NCI-H1694 treated with DMSO at 0.1 percent for 48 hours (cell line): Measurements from ENCODE around the gene PARP2.
"Not testable (repeated sequence)": the region's sequence is repeated elsewhere in the genome, so short reads cannot be mapped to it uniquely, and the experiment has no call there.

Experiments
- DNase-seq: peaks from one replicate; lab custom pipeline; 2025; lab: John Stamatoyannopoulos, UW

PARP2 gene

DNA sequence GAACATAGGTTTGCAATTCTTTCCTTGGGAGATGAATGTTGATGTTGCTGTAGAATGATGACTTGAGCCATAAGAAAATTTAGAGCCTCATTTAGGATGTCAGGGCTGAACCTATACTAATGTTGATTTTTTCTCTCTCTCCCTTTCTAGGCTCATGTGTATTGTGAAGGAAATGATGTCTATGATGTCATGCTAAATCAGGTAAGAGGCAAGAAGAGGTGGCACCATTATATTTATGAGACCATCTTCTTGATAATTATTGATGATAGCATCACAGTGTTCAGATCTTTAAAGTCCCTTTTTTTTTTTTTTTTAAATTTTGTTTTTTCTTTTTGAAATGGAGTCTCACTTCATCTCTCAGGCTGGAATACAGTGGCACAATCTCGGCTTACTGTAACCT, 3.3 kb downstream of the PARP2 start:
- no peak for DNase-seq

DNA sequence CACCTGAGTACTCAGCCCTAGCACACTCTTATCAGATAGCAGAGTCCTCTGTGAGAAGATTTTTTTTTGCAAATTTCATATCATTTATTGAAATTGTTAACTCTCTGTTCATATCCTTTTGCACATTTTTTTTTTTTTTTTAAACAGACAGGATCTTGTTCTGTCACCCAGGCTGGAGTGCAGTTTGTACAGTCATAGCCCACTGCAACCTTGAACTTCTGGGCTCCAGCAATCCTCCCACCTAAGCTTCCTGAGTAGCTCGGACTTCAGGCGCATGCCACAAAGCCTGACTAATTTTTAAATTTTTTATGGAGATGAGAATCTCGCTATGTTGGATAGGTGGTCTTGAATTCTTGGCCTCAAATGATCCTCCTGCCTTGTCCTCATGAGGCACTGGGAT, 4.3 kb downstream of the PARP2 start:
- no peak for DNase-seq

DNA sequence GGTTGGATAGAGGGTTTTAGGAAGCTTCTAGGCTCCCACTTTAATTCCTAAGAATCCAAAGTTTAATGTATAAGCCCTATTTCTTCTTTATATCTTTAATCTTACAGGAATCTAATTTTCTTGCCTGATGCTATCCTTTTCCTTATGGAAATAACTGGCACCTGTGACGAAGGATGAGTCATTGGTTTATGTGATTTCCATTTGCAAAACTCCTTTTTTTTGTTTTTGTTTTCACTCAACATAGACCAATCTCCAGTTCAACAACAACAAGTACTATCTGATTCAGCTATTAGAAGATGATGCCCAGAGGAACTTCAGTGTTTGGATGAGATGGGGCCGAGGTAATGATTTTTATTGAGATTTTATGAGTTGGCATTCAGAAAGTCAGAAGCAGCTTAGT, 6.8 kb downstream of the PARP2 start:
- DNase-seq: no peak

DNA sequence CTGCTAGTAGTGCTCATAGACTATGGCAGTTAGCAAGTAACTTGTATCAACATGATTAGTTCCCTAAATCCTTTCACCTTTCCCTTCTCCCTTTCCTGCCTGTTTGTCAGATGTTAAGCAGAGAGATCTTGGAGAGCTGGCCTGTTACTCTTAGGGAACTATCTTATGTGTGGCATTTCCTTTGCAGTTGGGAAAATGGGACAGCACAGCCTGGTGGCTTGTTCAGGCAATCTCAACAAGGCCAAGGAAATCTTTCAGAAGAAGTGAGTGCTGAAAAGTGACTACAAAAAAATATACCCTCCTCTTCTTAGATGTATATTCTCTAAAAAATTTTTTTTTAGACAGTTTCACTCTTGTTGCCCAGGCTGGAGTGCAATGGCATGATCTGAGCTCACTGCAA, 7.4 kb downstream of the PARP2 start:
- DNase-seq: no peak

DNA sequence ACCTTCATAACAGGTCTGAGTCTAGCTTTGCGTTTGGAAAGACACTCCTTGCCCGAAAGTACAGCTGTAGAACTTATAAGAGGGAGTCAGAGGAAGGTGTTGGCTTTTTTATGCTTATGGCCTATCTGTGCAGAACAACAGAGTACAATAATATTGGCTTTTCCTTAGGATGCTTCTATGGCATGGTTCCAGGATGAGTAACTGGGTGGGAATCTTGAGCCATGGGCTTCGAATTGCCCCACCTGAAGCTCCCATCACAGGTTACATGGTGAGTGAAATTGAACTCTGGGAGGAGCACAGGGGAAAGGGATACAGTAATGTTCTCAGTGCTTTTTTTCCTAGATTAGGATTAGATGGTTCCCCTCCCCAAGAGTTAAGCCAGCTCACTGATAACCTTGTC, 13.0 kb downstream of the PARP2 start:
- DNase-seq: no peak

DNA sequence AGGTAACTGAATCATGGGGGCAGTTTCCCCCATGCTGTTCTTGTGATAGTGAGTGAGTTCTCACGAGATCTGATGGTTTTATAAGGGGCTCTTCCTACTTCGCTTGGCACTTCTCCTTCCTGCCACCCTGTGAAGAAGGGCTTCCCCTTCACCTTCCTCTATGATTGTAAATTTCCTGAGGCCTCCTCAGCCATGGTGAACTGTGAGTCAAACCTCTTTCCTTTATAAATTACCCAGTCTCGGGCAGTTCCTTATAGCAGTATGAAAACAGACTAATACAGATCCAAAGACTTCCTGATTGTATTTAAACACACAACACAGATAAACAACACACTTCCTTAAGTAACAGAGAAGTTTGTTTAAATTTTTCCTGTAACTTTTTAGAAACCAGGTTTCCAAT, 15.0 kb downstream of the PARP2 start:
- not testable (repeated sequence) for DNase-seq

DNA sequence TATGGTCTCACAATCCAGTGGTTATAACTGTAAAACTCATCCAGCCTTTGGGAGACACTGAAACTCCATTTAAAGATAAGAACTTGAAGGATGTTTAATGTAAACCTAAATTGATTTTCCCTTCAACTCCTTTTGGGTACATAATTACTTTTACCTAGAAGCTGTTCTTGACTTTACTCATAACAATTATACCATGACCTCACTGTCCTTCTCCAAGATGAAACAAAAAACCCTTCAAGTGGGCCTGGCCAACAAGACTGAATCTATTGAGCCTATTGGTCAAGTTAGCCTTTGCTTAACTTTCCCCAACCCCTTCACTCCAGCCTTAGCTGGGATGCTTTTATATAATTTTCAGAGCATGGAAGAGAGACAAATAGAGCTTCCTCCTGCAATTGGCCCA, 22.5 kb downstream of the PARP2 start:
- DNase-seq: no peak

DNA sequence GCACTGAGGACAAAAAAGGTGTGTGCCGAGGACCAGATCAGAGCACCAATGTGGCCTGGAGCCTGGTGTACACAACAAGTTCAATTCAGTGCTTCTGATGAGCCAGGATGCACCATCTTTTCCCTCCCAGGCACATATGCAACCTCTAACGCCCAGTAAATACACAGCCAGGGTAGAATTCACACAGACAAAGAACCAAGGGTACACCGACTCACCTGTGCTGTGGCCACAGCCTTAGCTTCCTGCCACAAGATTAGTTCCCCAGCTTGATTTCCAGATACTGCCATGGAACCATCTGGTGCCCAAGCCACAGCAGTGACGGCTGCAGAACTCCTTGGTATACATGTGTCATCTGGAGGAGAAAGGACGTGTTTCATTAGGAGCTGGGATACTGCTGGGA, 29.4 kb downstream of the PARP2 start:
- no peak for DNase-seq

DNA sequence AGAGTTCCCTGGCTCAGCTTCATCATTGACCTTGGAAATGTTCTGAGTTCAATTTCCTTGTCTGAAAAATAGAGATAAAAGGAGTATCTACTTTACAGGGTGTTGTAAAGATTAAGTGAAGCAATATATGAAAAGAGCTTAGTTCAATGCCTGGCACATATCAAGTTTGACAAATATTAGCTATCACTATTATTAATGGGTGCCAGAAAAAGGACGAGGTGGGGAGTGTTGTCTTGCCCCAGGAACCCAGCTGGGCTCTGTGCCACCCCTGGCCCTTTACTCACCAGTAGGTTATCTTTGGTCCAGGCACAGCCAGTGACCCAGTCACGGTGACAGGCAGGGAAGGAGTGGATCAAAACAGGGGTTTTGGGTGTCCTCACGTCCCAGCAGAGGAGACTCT, 32.0 kb downstream of the PARP2 start:
- no peak for DNase-seq

DNA sequence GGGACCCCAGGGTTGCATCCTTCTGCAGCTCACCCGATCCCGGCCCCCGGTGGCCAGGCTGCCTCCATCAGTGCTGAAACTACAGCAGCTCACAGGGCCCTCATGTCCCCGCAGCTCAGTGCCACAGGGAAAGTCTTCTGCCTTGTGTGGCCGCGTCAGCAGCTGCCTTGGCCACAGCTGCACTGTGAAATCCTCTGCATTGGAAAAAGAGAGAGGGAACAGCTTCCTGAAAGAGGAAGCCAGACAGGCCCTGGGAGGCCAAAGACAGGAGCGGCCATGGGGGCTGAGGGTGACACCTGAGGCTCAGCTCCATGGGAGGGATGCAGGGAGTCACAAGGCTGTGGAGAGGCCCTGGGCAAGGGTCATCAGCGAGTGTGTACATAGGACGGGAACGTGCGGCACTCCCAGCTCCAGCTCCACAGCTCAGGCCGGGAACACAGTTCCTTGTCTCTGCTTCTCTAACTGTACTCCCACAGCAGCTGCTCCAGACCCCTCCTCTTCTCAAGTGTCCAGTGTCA, 32.7 kb downstream of the PARP2 start:
- no peak for DNase-seq

DNA sequence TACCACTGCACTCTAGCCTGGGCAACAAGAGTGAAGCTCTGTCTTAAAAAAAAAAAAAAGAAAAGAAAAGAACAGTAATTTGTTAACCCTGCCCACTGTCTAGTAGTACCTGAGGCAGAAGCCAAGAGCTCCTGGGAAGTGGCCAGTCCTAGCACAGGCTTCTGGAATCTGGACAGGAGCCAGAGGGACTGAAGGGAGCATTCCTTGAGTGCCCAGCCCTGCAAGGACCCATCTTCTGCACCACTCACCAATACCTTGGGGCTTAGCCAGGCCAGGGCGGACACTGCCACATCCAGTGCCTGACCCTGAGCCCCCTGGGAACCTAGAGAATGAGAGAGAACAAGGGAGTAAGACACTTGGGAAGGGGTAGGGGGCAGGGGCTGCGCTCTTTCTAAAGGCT, 33.7 kb downstream of the PARP2 start:
- DNase-seq: no peak

DNA sequence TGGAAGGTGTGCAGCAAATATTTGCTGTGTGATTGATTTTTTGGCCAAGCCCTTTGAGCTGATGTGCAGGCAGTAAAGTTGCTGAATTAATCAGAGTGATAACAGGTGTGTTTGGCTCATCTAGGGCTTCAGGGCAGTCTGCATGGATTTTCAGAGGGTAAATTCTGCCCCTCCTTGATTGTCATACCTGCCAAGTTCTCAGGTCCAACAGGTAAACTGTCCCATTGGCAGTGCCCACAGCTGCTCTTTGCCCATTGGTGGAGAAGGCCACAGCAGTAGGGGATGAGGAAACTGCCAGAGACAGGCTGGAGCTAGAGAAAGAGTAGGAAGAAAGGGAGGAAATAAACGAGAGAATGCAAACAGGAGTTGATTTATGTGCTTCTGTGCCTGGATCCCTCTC, 36.3 kb downstream of the PARP2 start:
- no peak for DNase-seq

DNA sequence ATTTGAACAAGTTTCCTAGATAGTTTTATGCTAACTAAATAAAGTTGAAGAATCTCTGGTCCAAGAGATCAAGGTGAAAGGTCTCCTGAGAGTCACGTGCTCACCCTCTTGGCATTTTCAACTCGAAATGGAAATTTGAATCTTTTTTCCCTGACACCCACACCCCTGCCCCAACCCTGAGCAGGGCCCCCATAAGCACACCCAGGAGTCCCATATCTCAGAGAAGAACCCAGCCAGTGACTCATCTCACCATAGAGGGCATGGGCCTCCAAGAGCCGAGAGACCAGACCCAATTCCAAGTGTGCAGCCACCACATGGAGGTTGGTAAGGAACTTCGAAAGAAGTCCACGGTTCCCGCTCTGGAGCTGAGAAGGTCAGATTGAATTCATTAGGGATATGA, 37.2 kb downstream of the PARP2 start:
- no peak for DNase-seq

DNA sequence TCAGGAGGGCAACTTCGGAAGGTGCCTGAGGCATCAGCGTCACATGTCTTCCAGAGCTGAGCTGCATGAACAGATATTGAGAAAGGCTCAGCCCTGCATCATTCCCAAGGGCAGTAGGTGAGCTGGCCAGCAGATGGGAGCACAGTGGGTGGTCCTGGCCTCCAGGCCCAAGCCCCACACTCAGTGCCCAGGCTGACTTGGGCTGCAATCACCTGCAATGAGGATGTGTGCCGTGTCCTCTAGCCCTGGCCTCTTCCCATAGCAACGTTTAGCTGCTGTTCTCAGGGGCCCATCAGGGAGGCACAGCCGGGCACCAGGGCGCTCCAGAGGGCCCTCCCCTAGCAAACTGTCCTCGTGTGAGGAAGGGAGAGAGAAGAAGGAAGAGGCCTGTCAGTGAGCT, 37.9 kb downstream of the PARP2 start:
- no peak for DNase-seq

DNA sequence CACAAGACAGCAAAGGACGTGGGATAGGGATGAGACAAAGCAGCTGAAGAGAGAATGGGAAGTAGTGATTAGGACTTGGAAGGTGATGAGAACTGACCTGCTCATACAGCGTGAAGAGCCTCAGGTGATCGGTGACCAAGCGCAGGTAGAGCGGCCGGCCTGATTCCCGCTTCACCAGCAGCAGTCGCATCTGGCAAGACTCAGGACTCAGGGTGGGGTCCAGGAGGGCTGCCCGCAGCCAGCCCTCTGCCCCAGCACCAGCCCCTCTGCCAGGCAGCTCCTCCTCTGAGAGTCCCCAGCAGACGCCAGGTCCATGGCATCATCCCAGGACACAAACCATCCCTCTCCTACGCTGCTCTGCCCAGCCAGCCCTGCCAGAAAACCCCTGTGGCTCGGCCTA, 39.1 kb downstream of the PARP2 start:
- no peak for DNase-seq

DNA sequence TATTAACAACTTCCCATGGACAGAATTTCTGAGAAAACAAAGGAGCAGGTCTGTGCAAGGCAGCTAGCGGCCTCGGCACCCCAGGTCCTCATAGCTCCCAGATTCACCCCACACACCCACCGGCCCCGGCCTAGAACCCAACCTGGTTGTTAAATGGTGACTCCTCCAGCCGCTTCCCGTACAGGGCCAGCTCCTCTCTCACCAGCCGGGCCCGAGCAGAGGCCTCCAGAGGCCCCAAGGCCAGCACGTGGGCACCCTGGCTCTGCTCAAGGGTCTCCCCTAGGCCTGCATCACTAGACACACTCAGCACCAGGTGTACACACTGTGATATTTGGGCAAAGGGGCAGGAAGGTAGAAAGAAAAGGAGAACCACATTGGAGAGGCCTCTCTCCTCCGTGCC, 39.6 kb downstream of the PARP2 start:
- no peak for DNase-seq

DNA sequence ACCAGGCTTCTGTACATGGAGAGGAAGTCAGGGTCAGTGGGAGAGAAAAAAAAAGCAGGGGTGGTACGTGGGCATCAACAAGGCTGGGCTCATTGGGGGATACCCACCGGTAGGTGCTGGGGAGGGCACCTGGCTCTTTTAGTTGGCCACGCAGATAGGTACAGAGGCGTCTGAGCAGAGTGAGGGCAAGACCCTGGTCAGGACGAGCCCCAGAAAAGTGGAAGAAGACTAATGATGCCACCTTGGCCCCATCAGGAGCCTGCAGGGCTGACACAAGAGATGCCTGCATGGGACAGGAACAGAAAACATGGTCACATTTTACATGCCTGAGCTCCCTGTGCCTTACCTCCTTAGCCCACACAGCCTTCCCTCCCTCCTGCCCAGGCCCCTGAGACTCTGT, 40.2 kb downstream of the PARP2 start:
- DNase-seq: no peak

DNA sequence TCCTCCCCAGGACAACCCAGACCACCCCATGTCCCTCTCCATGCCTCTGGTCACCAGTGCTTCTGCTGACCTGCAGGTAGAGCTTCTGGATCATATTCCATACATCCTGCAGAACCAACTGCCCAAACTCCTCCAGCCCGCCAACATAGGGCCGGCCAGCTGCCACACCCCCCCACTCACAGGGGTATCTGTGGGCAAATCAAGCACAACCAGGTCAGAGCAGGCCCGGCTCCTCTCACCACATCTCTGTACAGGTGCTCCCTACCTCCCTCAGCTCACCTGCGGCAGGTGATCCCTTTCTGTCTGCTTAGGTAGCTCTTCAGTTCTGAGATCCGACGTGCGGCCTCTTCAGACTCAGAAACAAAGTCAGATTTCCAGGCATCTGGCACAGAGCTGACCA, 40.9 kb downstream of the PARP2 start:
- no peak for DNase-seq

DNA sequence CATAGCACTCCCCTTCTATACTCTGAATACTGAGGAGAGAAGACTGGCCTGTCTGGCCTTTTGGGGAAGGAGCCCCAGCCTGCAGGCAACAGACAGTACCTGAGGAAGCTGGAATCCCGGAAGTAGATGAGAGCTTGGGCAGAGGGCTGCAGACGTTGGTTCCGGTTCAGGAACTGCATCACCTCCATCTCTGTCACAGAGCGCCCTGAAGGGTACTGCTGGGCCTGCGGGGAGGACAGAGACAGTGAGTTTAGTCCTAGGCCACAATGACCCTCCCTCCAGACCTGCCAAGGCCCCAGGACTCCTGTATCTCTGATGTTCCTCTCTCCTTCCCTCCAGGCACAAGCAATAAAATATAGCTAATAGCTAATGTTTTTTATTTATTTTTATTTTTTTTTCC, 41.5 kb downstream of the PARP2 start:
- no peak for DNase-seq

DNA sequence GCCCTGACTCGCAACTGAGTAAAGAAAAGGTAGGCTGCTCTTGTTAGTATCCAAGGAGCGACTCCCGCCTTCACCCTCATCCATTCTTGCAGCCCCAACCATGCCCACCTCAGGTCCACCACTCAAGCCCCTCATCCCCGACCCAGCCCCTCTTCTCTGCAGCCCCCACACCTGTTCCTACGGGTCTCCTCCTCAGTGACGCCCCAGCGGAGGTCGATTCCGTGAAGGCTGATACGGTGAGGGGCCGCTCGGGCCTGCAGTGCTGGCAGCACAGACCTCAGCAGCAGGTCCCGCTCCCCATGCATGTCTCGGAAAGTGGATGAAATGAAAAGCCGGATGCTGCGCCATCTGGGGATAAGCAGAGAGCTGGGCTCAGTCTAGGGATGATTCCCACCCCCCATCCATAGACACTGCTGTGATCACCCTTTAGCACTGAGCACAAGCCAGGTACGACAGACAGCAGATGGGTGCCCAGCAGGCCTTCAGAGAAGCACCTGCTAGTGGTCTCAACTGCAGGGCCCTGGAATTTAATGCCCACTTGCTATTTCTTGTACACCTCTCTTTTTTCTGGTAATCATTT, 42.9 kb downstream of the PARP2 start:
- no peak for DNase-seq

DNA sequence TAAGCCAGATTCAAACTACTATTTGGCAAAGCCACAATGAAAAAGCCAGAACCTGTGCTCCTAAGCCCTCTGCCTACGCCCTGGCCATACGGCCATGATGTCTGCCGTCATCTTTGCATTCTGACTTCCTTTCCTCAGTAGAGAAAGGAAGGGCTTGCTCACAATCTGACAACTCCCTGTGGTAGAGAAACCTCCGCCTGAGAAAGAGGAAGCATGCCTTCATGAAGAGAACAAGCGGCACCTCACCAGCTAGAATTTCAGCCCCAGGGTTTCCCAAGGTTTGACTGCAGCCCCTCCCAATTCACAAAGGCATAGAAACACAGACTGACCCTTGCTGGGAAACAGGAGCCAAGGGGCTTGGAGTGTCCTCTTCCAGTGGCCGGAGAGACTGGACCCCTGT, 44.1 kb downstream of the PARP2 start:
- DNase-seq: no peak

DNA sequence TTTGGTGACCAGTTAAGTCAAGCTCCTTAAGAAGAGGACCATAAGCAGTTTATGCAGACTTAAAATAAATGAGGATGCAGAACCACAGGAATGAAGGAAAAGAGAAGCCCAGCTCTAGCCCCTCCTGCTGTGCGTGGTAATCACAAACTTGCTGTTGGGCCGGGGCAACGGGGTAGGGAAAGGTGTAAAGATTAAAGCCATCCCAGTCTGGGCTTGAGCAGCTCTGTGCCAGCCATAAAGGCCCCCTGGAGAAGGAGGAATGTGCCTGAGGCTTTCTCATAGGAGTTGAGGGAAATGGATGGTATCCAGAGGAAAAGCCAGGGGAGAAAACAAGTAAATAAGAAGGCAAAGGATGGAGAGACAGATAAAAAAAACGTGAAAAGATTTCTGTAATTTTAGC, 44.7 kb downstream of the PARP2 start:
- DNase-seq: no peak

DNA sequence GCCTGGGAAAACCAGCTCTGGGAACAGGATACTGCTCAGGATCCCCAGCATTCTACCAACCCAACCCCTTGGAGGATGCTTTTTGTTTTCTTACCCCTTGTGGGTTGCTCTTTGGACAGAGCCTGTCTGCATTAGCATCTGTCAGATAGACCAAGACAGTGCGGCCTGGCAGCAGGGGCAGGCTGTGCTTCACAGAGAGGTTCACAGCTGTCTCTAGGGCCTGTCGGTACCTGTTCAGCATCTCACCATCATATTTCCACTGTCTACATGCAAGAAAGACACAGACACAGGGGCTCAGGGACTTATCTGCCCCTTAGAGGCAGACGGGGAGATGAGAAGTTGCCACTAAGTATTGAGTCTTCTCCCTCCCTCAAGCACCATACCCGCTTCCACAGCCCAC, 48.1 kb downstream of the PARP2 start:
- DNase-seq: no peak

DNA sequence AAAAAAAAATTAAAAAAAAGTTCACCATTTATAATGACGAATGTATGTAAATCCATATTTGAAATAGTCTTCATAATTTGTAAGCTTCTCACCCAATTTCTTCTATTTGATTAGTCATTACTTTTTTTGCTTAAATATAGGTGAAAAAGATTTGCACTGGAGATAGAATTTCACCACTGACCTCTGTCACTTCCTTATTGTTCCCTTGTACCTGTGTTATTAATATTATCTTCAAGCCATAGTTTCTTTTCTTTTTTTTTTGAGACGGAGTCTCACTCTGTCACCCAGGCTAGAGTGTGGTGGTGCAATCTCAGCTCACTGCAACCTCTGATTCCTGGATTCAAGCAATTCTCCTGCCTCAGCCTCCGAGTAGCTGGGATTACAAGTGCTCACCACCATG, 54.1 kb downstream of the PARP2 start:
- DNase-seq: no peak

DNA sequence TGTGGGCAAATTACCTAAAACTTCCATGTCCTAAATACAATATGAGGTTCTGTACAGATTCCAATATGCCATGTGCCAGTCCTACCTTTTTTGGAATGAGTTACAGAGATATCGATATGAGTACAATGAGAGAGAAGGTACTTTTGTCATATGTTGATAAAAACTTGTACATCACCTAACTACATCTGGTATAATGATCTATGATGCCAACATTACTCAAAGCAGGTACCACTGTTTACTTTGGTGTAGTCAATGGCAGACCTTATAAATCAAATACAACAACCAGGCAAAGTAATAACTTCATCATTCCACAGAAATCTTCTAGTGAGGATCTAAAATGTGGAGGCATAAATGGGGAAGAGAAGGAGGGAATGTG, 57.1 kb downstream of the PARP2 start:
- no peak for DNase-seq
